GM18508 (cell line): ENCODE measurements around the gene TP53TG3.
"Not testable (repeated sequence)": the region's sequence is repeated elsewhere in the genome, so short reads cannot be mapped to it uniquely, and the experiment has no call there.

Source experiments
- ATAC-seq: cut with Tn5 transposase; IDR thresholded peaks from one replicate; pipeline ENCODE4 v1.9.1; 2021; ENCODE audit warnings: moderate number of reproducible peaks; ENCODE audit not compliant: insufficient read depth, unreplicated experiment

The TP53TG3 gene, protein sequence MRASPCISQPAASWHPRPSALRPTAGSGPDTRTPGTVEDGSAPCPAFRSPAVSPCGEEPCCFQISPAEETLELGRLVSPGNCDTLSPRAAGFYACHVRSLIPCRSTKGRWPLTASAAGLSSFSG

DNA sequence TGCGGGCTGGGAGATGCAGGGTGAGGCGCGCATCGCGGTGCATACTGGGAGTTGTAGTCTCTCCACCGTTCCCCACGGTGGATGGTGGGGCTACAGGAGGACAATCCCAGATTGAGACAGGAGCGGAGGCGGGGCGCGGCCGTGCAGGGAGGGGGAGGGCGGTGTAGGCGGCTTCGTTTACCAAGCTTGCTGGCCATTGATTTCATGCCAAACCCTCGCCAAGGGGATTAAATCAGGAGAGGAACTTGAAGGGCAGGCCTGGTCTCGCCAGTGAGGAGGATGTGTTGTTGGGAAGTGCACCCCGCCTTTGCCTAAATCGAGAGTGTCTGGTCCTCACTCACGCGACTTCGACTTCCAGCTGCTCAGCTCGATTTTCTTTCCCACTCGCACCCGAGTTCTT is at the start of gene TP53TG3:
Gene TP53TG3 (minus strand): TSS at position 101 of the 400 bp plus-strand sequence. CDS start 68 bp downstream, at position 33.
- not testable (repeated sequence) for ATAC-seq

DNA sequence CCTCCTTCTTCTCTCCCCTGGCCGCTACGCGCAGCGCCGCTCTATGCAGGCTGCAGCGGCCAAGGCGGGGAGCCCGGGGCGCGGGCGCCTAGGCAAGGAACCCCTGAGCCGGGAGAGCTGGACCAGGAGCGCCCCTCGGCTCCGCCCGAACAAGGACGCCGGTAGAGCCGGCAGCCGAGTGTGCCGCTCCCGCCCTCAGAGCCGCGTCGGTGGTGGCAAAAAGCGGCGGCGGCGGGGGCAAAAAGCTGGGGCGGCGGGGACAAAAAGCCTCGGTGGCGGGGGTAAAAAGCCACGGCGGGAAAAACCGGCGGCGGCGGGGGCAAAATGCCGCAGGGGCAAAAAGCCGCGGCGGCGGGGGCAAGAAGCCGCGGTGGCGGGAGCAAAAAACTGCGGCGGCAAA is 25.1 kb downstream of the TP53TG3 start:
- not testable (repeated sequence) for ATAC-seq

DNA sequence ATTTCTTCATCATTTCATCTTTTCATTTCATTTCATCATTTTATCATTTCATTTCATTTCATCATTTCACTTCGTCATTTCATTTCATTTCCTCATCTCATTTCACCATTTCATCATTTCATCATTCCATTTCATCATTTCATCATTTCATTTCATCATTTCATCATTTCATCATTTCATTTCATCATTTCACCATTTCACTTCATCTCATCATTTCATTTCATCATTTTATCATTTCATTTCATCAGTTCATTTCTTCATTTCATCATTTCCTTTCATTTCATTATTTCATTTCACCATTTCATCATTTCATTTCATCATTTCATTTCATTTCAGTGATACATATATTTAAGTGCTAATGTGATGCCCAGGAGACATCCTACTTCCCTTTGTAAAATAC is 28.4 kb downstream of the TP53TG3 start:
- not testable (repeated sequence) for ATAC-seq

DNA sequence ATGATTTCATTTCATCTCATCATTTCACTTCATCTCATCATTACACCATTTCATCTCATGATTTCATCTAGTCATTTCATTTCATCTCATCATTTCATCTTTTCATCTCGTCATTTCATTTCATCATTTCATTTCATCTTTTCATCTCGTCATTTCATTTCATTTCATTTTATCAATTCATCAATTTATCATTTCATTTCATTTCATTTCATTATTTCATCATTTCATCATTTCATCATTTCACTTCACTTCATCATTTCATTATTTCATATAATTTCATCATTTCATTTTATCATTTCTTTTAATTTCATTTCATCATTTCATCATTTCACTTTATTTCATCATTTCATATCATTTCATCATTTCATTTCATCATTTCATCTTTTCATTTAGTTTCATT is 29.2 kb downstream of the TP53TG3 start:
- not testable (repeated sequence) for ATAC-seq

DNA sequence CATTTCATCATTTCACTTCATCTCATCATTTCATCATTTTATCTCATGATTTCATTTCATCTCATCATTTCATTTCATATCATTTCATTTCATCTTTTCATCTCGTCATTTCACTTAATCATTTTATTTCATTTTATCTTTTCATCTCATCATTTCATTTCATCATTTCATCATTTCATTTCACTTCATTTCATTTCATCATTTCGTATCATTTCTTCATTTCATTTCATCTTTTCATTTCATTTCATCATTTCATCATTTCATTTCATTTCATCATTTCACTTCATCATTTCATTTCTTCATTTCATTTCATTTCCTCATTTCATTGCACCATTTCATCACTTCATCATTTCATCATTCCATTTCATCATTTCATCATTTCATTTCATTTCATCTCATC is 29.8 kb downstream of the TP53TG3 start:
- ATAC-seq = not testable (repeated sequence)

DNA sequence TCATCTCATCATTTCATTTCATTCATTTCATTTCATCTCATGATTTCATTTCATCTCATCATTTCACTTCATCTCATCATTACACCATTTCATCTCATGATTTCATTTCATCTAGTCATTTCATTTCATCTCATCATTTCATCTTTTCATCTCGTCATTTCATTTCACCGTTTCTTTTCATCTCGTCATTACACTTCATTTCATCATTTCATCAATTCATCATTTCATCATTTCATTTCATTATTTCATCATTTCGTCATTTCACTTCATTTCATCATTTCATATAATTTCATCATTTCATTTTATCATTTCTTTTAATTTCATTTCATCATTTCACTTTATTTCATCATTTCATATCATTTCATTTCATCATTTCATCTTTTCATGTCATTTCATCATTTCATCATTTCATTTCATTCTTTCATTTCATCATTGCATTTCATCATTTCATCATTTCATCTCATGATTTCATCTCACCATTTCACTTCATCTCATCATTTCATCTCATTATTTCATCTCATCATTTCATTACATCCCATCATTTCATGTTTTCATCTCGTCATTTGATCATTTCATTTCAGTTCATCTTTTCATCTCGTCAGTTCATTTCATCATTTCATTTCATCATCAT is 30.6 kb downstream of the TP53TG3 start:
- ATAC-seq = not testable (repeated sequence)

DNA sequence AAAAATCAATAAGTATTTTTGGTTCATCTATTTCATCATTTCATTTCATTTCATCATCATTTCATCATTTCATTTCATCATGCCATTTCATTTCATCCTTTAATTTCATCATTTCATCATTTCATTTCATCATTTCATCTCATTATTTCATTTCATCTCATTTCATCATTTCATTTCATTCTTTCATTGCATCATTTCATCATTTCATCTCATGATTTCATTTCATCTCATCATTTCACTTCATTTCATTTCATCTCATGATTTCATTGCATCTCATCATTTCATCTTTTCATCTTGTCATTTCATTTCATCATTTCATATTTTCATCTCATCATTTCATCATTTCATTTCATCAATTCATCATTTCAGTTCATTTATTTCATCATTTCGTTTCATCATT is 31.2 kb downstream of the TP53TG3 start:
- not testable (repeated sequence) for ATAC-seq

DNA sequence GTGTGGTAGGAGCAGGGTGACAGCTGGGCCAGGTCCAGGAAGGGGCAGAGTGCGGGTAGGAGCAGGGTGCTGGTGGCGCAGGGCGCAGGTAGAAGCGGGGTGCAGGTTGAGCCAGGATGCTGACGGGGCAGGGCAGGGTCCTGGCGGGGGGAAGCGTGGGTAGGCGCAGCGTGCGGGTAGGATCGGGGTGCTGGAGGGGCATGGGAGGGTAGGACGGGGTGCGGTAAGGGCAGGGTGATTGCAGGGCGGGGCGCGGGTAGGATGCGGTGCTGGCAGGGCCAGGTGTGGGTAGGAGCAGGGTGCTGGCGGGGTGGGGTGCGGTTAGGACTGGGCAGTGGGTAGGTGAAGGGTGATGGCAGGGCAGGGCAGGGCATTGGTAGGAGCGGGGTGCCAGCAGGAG is 38.4 kb downstream of the TP53TG3 start:
- ATAC-seq = not testable (repeated sequence)

DNA sequence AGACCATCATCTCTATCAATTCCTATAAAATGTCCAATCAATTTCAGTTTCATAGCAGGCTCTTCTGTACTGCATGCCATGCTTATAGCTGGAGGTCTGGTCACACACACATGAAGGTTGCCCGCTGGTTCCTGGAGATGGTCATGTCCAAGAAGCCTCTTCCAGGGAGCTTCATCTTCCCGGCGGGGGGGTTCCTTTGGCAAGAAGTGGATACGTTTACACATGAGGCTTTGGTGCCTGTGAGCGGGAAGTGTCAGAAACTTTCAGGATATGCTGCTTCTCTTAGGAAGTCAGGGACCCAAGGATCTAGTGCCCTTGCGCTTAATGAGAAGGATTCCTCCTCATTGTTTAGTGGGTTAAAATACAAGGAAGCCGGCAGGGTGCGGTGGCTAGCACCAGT is 43.9 kb downstream of the TP53TG3 start:
- ATAC-seq = not testable (repeated sequence)
